Measurements from ENCODE around the gene ARAP3. TPM values are rescaled to one million over a fixed set of nuclear protein-coding genes. Genes with fewer than 3 reads are reported as not detected.

ARAP3 gene
- total RNA-seq, 1 experiment from 2014 or later = 27.6 TPM

GRCh38 chr5:141641634-141642267, 40.3 kb downstream of the ARAP3 start:
- Histone ChIP-seq H4K5ac (ENCODE audit: insufficient read length, low read depth, low read length) (no peak overlapping the region), H3K18ac (ENCODE audit: insufficient read length, low read depth, low read length) (no peak overlapping the region), H2BK20ac (ENCODE audit: low read depth, low read length, poor library complexity, severe bottlenecking) (no peak overlapping the region), H3K23me2 (ENCODE audit: insufficient read length, low read depth, low read length, poor library complexity, severe bottlenecking) (peaks cover 7% of the 10 kb centered on the region), H2BK5ac (ENCODE audit: insufficient read length, low read length) (no peak overlapping the region), H2AK5ac (ENCODE audit: insufficient read length, low read length) (no peak overlapping the region), H4K20me1 (ENCODE audit: control insufficient read depth, insufficient read depth, insufficient read length) (no peaks in the 10 kb centered on the region), H2BK12ac (ENCODE audit: insufficient read length, low read depth, low read length) (no peak overlapping the region), H2AFZ (ENCODE audit: low read length) (no peak overlapping the region), H3K9ac (ENCODE audit: extremely low read depth, insufficient read length, low read length) (no peak overlapping the region), H2BK120ac (ENCODE audit: low read depth, low read length, poor library complexity, severe bottlenecking) (no peak overlapping the region), H3K23ac (ENCODE audit: insufficient read length, low read depth, low read length) (no peak overlapping the region), H3K27ac (ENCODE audit: insufficient read length, low read depth, low read length) (no peak overlapping the region), H3K14ac (ENCODE audit: insufficient read depth, low read length) (no peak overlapping the region), H3K4me2 (ENCODE audit: insufficient read depth, insufficient read length, low read length) (no peak overlapping the region), H3K56ac (ENCODE audit: insufficient read length, low read depth, low read length) (no peak overlapping the region), H3K4ac (ENCODE audit: low read depth, low read length) (no peak overlapping the region), H3K27me3 (ENCODE audit: insufficient read depth, low read length) (no peaks in the 10 kb centered on the region), H3K4me1 (ENCODE audit: insufficient read depth, low read length) (no peaks in the 10 kb centered on the region; the same call in 1 of the 2 replicates), H3T11ph (ENCODE audit: low read length) (no peak overlapping the region), H4K8ac (replicated peaks; ENCODE audit: insufficient read length, low read depth, low read length) (no peak overlapping the region), H3K9me3 (ENCODE audit: control insufficient read depth, low read depth, low read length) (no peaks in the 10 kb centered on the region), H2BK15ac (ENCODE audit: low read depth, low read length) (no peak overlapping the region), H3K79me2 (ENCODE audit: insufficient read depth, low read length) (no peaks in the 10 kb centered on the region), H3K79me1 (ENCODE audit: insufficient read depth, low read depth, low read length, poor library complexity, severe bottlenecking) (no peaks in the 10 kb centered on the region), H4K91ac (ENCODE audit: insufficient read length, low read depth, low read length) (no peak overlapping the region)
- no peak for DNase-seq
- TF ChIP-seq CTCF (conservative IDR thresholded peaks at IDR 0.05) = peak; percentile 40; the same call in 2 of the 3 replicates
- no CpG with 5 or more reads among the region's 2 CpGs for WGBS (ENCODE audit: extremely low coverage, insufficient read length, low lambda C conversion rate)
- peaks cover 8 to 13% of the 10 kb centered on the region in 2 experiments; a peak in 3 of 4 replicates for H3K4me1 Mint-ChIP-seq
- H3K27ac Mint-ChIP-seq = no peak overlapping the region; a peak in 1 of 7 replicates
- no peaks in the 10 kb centered on the region; a peak in 1 of 5 replicates for H3K9me3 Mint-ChIP-seq
- peaks cover 2% of the 10 kb centered on the region for H3K27me3 Mint-ChIP-seq (ENCODE audit: low read depth)
- peaks cover 23 to 35% (median 34%) of the 10 kb centered on the region in 3 experiments; a peak in 6 of 7 replicates for H3K36me3 Mint-ChIP-seq (ENCODE audit: insufficient read depth in 1 of 3, low read depth in 3 of 3)
- no peak overlapping the region for H3K4me3 Mint-ChIP-seq

All from H9 (cell line).